Neural cell (in vitro differentiated cells): ENCODE data around the gene SHISA7.

Experiments
- EZH2 ChIP-seq: fragments of 200-600, 300-800 bp; shearing (Covaris generic), sonication (generic); IDR thresholded peaks from 2 replicates; pipeline ENCODE4 v1.6.1; 2014; ENCODE audit warnings: antibody characterized with exemption, low read length, borderline replicate concordance, mild to moderate bottlenecking; ENCODE audit not compliant: insufficient read depth, poor library complexity, severe bottlenecking
- POLR2AphosphoS5 ChIP-seq: IDR thresholded peaks from 2 replicates; pipeline ENCODE4 v1.6.1; 2012
- RAD21 ChIP-seq: fragments of 450-650 bp; conservative IDR thresholded peaks from 2 replicates; pipeline ENCODE4 v1.6.1; 2014; ENCODE audit warnings: antibody characterized with exemption, mild to moderate bottlenecking, moderate library complexity
- SMC3 ChIP-seq: fragments of 450-650 bp; conservative IDR thresholded peaks from 2 replicates; pipeline ENCODE4 v1.6.1; 2014; ENCODE audit warnings: antibody characterized with exemption, mild to moderate bottlenecking, moderate library complexity; ENCODE audit not compliant: poor library complexity
- TAF1 ChIP-seq: IDR thresholded peaks from 2 replicates; pipeline ENCODE4 v1.6.1; 2012; ENCODE audit warnings: low read depth
- TF ChIP-seq, protein P1 (sequence below): fragments of 450-650 bp; IDR thresholded peaks from 2 replicates; pipeline ENCODE4 v1.5.1; 2014; ENCODE audit warnings: antibody characterized with exemption, mild to moderate bottlenecking, moderate library complexity; ENCODE audit not compliant: poor library complexity, severe bottlenecking

DNA sequence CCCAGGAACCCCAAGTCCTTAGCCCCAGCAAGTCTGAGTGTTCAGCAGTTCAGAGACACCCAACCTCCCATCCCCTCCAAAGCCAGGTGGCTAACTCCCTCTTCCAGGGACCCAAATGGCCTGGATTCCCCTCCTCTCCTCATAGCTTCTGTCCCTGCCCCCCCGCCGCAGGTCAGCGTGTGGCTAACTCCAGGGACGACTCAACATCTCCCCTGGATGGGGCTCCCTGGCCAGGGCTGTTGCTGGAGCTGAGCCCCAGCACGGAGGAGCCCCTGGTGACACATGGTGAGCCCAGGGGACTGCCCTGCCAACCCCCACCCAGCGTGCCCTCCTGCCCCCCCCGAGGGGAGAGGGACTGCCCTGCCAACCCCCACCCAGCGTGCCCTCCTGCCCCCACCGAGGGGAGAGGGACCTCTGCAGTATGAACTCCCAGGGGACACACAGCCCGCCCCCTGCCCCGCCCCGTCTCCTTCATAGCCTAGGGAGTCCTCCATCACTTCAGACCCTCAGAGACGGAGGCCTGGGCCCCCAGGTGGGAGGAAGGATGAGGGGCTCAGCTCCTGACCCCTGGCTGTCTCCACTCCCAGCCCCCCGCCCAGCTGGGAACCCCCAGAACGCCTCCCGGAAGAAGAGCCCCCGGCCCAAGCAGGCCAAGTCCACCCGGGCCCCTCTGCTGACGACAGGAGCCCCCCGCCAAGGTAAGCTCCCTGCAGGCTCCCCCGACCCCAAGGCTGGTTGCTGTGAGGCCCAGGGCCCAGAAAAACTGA is 46.8 kb upstream of the SHISA7 start:
- TF ChIP-seq, protein P1, sequence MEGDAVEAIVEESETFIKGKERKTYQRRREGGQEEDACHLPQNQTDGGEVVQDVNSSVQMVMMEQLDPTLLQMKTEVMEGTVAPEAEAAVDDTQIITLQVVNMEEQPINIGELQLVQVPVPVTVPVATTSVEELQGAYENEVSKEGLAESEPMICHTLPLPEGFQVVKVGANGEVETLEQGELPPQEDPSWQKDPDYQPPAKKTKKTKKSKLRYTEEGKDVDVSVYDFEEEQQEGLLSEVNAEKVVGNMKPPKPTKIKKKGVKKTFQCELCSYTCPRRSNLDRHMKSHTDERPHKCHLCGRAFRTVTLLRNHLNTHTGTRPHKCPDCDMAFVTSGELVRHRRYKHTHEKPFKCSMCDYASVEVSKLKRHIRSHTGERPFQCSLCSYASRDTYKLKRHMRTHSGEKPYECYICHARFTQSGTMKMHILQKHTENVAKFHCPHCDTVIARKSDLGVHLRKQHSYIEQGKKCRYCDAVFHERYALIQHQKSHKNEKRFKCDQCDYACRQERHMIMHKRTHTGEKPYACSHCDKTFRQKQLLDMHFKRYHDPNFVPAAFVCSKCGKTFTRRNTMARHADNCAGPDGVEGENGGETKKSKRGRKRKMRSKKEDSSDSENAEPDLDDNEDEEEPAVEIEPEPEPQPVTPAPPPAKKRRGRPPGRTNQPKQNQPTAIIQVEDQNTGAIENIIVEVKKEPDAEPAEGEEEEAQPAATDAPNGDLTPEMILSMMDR: no peak
- no peak for TF ChIP-seq TAF1
- TF ChIP-seq EZH2: no peak
- no peak for TF ChIP-seq RAD21
- TF ChIP-seq POLR2AphosphoS5: no peak
- no peak for TF ChIP-seq SMC3
